ENCODE data around the gene DCUN1D1. TPM values are rescaled to one million over a fixed set of nuclear protein-coding genes. Genes with fewer than 3 reads are reported as not detected.

The DCUN1D1 gene
- total RNA-seq, 6 experiments from 2014 or later, result 15.7 to 41.5 (median 31.9) TPM

- no peaks in the 10 kb centered on the region for H3K27me3 ChIP-seq
- WGBS (ENCODE audit: insufficient coverage, low coverage, low lambda C conversion rate, missing lambda C conversion rate), result 64% methylated on average over 4 of the region's 4 CpGs
- no peak for ATAC-seq
Measured at GRCh38 chr3:182913889-182914288, 66.4 kb downstream of the DCUN1D1 start.

GRCh38 chr3:182912474-182912873 is 67.9 kb downstream of the DCUN1D1 start:
- Histone ChIP-seq H3K9me3 (no peaks in the 10 kb centered on the region), H3K27ac (no peak overlapping the region), H3K36me3 (peaks cover 0 to 11% (median 2%) of the 10 kb centered on the region in 4 donors), H3K4me1 (no peaks in the 10 kb centered on the region), H3K4me3 (no peak overlapping the region), H3K27me3 (no peaks in the 10 kb centered on the region)
- WGBS (ENCODE audit: insufficient coverage, low coverage, low lambda C conversion rate, missing lambda C conversion rate), result 75% methylated on average over 5 of the region's 5 CpGs
- TF ChIP-seq CTCF (IDR thresholded peaks at IDR 0.05), result no peak
- TF ChIP-seq POLR2A (IDR thresholded peaks at IDR 0.05), result no peak
- ATAC-seq, result no peak
- intact Hi-C loops (cut with DNase I), result no loop called here
- DNase-seq, result no peak

More at GRCh38 chr3:182913889-182914288, 66.4 kb downstream of the DCUN1D1 start:
- no peak for DNase-seq
- Histone ChIP-seq H3K36me3 (peaks cover 0 to 11% (median 2%) of the 10 kb centered on the region in 4 donors), H3K4me3 (no peak overlapping the region), H3K27ac (no peak overlapping the region), H3K9me3 (no peaks in the 10 kb centered on the region), H3K4me1 (no peaks in the 10 kb centered on the region)
- intact Hi-C loops (cut with DNase I), result no loop called here
- TF ChIP-seq CTCF (IDR thresholded peaks at IDR 0.05) (no peak), POLR2A (IDR thresholded peaks at IDR 0.05) (no peak)

GRCh38 chr3:182911782-182912111 is 68.6 kb downstream of the DCUN1D1 start:
- Histone ChIP-seq H3K36me3 (peaks cover 0 to 11% (median 2%) of the 10 kb centered on the region in 4 donors), H3K27me3 (no peaks in the 10 kb centered on the region), H3K27ac (no peak overlapping the region), H3K4me3 (no peak overlapping the region), H3K9me3 (no peaks in the 10 kb centered on the region), H3K4me1 (no peaks in the 10 kb centered on the region)
- TF ChIP-seq POLR2A (IDR thresholded peaks at IDR 0.05) (no peak), CTCF (IDR thresholded peaks at IDR 0.05) (no peak)
- peak in 2 of 4 donors; percentile 28 to 31 for ATAC-seq
- 55% methylated on average over 4 of the region's 5 CpGs for WGBS (ENCODE audit: insufficient coverage, low coverage, low lambda C conversion rate, missing lambda C conversion rate)
- intact Hi-C loops (cut with DNase I), result no loop called here
- no peak for DNase-seq

- no peak for ATAC-seq
- DNase-seq, result no peak
- intact Hi-C loops (cut with DNase I), result no loop called here
- WGBS (ENCODE audit: insufficient coverage, low coverage, low lambda C conversion rate, missing lambda C conversion rate), result 86% methylated on average over 5 of the region's 5 CpGs
- H3K9me3 ChIP-seq, result no peaks in the 10 kb centered on the region
- TF ChIP-seq CTCF (IDR thresholded peaks at IDR 0.05), result no peak
- no peak for TF ChIP-seq POLR2A (IDR thresholded peaks at IDR 0.05)
- H3K4me1 ChIP-seq, result no peaks in the 10 kb centered on the region
- no peak overlapping the region for H3K27ac ChIP-seq
- peaks cover 0 to 14% (median 2%) of the 10 kb centered on the region in 4 donors for H3K36me3 ChIP-seq
- H3K27me3 ChIP-seq, result no peaks in the 10 kb centered on the region
- no peak overlapping the region for H3K4me3 ChIP-seq
Measured at GRCh38 chr3:182910936-182911781, 69.2 kb downstream of the DCUN1D1 start.
